Activated naive CD8-positive, alpha-beta T cell treated with anti-CD3 and anti-CD28 coated beads, Interleukin-2, amount 50 U/mL, for 24 hours (primary cell): ENCODE results near the gene NEUROG2.
"Not testable (repeated sequence)": the region's sequence is repeated elsewhere in the genome, so short reads cannot be mapped to it uniquely, and the experiment has no call there.

Source experiments
- ATAC-seq: fragments of 150-1000 bp; cut with Tn5 transposase; one replicate; pipeline ENCODE4 v1.10.0; 2021
- DNase-seq: peaks from one replicate; pipeline ENCODE4 v3.0.0; 2021
- H3K27ac Mint-ChIP-seq: one replicate; pipeline ENCODE4 v1.8.0; 2021; ENCODE audit warnings: mild to moderate bottlenecking, mixed read lengths
- H3K27me3 Mint-ChIP-seq: one replicate; pipeline ENCODE4 v1.8.0; 2021; ENCODE audit warnings: mixed read lengths
- H3K36me3 Mint-ChIP-seq: one replicate; pipeline ENCODE4 v1.8.0; 2021; ENCODE audit warnings: low read depth, mixed read lengths
- H3K4me1 Mint-ChIP-seq: one replicate; pipeline ENCODE4 v1.8.0; 2021; ENCODE audit warnings: mixed read lengths
- H3K4me3 Mint-ChIP-seq: one replicate; pipeline ENCODE4 v1.8.0; 2021; ENCODE audit warnings: mild to moderate bottlenecking, moderate library complexity, mixed read lengths
- H3K9me3 Mint-ChIP-seq: one replicate; pipeline ENCODE4 v1.8.0; 2021; ENCODE audit warnings: mixed read lengths

The NEUROG2 gene

GRCh38 chr4:112531146-112531545 lies 15.2 kb upstream of the NEUROG2 start:
- DNase-seq (no peak), ATAC-seq (no peak)
- no peak overlapping the region for H3K4me3 Mint-ChIP-seq
- peaks cover 19% of the 10 kb centered on the region for H3K27me3 Mint-ChIP-seq
- H3K9me3 Mint-ChIP-seq: no peaks in the 10 kb centered on the region
- H3K27ac Mint-ChIP-seq: no peak overlapping the region
- no peaks in the 10 kb centered on the region for H3K36me3 Mint-ChIP-seq
- no peaks in the 10 kb centered on the region for H3K4me1 Mint-ChIP-seq

DNA sequence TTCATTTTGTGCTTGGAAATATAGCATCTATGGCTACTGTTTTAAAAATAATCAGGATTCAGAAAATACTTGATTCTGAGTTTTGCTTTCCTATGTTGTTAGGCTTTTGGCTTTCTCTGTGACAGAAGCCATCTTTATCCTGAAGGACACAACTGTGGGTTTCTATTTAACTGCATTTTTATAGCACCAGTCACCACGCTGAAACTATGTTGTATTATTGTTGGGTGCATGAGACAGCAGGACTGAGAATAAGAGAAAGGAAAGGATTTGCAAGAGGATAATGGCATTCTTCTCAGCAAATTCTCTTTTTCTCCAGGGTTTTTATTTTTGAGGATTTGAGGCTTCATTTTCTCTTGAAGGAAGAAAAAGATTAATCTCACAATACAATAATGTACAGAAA lies 10.1 kb upstream of the NEUROG2 start:
- Mint-ChIP-seq H3K9me3 (no peaks in the 10 kb centered on the region), H3K36me3 (no peaks in the 10 kb centered on the region), H3K27ac (no peak overlapping the region), H3K27me3 (peaks cover 53% of the 10 kb centered on the region), H3K4me1 (peaks cover 19% of the 10 kb centered on the region), H3K4me3 (no peak overlapping the region)
- ATAC-seq (no peak), DNase-seq (no peak)

GRCh38 chr4:112523764-112524505 lies 8.0 kb upstream of the NEUROG2 start:
- ATAC-seq: peak; percentile 96
- Mint-ChIP-seq H3K27ac (no peak overlapping the region), H3K27me3 (peaks cover 70% of the 10 kb centered on the region), H3K4me1 (peaks cover 25% of the 10 kb centered on the region), H3K36me3 (no peaks in the 10 kb centered on the region), H3K4me3 (peak overlapping the region; percentile 79), H3K9me3 (peaks cover 3% of the 10 kb centered on the region)
- peak; percentile 87 for DNase-seq

DNA sequence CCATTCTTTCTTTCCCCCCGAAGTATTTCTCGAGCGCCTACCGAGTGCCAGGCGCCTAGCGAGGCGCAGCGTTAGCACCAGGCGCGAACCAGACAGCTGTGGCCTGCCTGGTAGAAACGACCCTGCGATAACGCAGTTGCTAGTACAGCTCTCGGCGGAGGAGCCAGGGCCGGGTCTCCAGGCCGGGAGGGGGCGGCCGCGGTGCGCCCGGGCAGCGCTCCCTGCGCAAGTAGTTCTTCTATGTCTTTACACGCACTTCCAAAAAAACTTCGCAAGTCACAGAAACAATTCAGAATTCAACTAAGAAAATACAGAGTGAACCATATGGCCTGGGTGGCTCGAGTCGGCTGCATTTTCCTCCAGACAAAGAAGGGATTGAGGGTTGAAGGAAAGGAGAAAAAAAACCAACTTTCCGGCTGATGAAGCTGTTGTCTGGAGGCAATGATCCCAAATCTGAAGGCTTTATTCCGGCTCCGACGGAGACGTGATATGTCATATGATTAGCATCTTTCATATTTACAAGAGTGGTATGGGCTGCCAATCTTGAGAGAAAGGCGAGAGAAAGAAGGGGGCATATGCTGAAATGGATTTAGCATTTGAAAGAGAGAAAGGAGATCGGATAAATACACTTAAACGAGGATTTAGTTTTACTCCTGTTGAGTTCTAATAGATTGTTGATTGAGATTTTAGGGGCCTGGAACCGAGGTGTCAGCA lies 7.2 kb upstream of the NEUROG2 start:
- peaks cover 3% of the 10 kb centered on the region for H3K9me3 Mint-ChIP-seq
- peak; percentile 47 for DNase-seq
- peaks cover 76% of the 10 kb centered on the region for H3K27me3 Mint-ChIP-seq
- peaks cover 26% of the 10 kb centered on the region for H3K4me1 Mint-ChIP-seq
- peak; percentile 38 for ATAC-seq
- no peak overlapping the region for H3K27ac Mint-ChIP-seq
- H3K4me3 Mint-ChIP-seq: peak overlapping the region; percentile 79
- H3K36me3 Mint-ChIP-seq: no peaks in the 10 kb centered on the region

DNA sequence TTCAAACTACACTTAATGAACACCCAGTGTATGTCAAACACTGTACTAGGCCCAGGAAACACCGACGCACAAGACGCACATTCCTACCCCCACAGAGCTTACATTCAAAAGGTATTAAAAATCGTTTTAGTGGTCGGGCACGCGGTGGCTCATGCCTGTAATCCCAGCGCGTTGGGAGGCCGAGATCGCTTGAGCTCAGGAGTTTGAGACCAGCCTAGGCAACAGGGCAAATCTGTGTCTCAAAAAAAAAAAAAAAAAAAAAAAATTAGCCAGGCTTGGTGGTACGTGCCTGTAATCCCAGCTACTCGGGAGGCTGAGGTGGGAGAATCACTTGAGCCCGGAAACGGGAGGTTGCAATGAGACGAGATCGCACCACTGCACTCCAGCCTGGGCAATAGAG lies 6.5 kb upstream of the NEUROG2 start:
- H3K36me3 Mint-ChIP-seq, DNase-seq, H3K9me3 Mint-ChIP-seq, H3K27ac Mint-ChIP-seq, ATAC-seq: not testable (repeated sequence)
- Mint-ChIP-seq H3K4me1 (peaks cover 34% of the 10 kb centered on the region), H3K27me3 (peaks cover 83% of the 10 kb centered on the region), H3K4me3 (peak overlapping the region; percentile 79)

- Mint-ChIP-seq H3K4me3 (peak overlapping the region; percentile 45), H3K27ac (peak overlapping the region; percentile 5), H3K36me3 (no peaks in the 10 kb centered on the region), H3K9me3 (peaks cover 3% of the 10 kb centered on the region), H3K27me3 (peaks cover 88% of the 10 kb centered on the region), H3K4me1 (peaks cover 42% of the 10 kb centered on the region)
- DNase-seq (no peak), ATAC-seq (no peak)
Observed at GRCh38 chr4:112521123-112522023, 5.4 kb upstream of the NEUROG2 start.

DNA sequence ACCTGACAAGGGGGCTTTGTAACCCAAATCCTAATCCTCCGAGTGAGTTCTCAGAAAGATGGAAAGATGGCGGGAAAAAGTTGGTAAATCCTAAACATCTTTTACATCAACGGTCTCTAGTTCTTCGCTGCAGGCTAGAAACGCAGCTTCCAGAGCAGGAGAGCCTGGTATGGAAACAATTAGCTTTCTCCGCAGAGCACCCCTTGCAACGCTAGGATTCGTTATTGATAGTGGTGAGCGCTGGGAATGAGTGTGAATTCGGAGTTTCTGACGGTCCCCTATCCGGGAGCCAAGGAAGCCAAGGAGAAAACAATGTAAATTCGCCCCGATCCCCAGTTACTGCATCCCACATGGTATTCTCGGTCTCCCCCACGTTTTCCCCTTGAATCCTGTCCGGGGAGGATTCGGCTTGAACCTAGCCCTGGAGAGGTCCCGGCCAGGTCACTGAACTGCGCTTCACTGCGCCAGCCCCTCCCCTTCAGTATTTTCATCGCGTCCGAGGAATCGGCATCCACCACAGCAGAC lies 4.7 kb upstream of the NEUROG2 start:
- H3K36me3 Mint-ChIP-seq: no peaks in the 10 kb centered on the region
- DNase-seq: no peak
- no peak for ATAC-seq
- H3K9me3 Mint-ChIP-seq: peaks cover 3% of the 10 kb centered on the region
- peak overlapping the region; percentile 45 for H3K4me3 Mint-ChIP-seq
- H3K27ac Mint-ChIP-seq: no peak overlapping the region
- H3K4me1 Mint-ChIP-seq: peaks cover 47% of the 10 kb centered on the region
- peaks cover 89% of the 10 kb centered on the region for H3K27me3 Mint-ChIP-seq

DNA sequence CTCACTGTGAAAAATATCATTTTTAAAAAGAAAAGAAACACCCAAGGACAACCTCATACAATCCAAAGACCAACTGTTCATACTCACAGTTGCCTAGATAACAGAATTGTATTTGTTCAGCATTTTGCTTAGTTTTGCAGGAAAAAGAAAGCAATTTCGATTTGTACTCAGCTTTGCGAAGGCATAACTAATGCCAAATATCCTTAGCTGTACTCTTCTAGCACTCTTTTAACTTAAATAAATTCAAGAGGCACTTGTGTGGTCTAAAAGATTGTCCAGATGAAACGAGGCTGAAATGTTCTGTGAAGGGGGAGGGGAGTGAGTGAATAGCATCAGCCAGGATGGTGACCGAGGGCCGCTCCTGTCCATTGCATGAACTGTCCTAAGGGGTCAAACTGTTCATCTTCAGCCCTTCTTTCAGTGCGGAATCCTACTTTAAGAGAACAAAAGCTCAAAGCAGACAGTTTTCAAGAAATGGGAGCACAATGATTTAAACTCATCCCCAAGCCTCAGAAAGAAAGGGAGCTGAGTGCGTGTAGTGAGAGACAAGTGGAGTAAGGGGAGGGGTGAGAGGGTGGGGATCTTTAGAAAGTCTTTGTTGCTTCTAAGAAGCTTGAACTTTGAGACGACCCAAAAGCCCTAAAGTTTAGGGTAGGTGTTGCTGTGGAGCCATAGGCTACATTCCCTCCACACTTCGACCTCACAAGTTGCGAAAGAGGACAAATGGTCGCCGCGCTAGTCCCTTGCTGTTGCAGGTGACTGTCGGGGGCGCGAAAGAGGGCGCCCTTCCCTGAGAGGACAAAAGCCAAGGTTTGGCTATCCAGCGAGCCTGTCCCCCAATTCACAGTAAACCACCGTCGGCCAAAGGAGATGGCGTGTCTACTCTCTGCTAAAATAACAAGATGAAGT lies 4.0 kb upstream of the NEUROG2 start:
- Mint-ChIP-seq H3K4me1 (peaks cover 50% of the 10 kb centered on the region), H3K36me3 (no peaks in the 10 kb centered on the region), H3K9me3 (peaks cover 3% of the 10 kb centered on the region), H3K4me3 (no peak overlapping the region), H3K27ac (no peak overlapping the region), H3K27me3 (peaks cover 87% of the 10 kb centered on the region)
- DNase-seq: peak; percentile 14
- no peak for ATAC-seq

- peaks cover 58% of the 10 kb centered on the region for H3K4me1 Mint-ChIP-seq
Observed at GRCh38 chr4:112518675-112519074, 2.7 kb upstream of the NEUROG2 start.

GRCh38 chr4:112517911-112518310 lies 1.9 kb upstream of the NEUROG2 start:
- Mint-ChIP-seq H3K36me3 (no peaks in the 10 kb centered on the region), H3K27me3 (peaks cover 91% of the 10 kb centered on the region), H3K4me1 (peaks cover 52% of the 10 kb centered on the region), H3K27ac (no peak overlapping the region), H3K9me3 (peaks cover 3% of the 10 kb centered on the region), H3K4me3 (peak overlapping the region; percentile 63)
- ATAC-seq: no peak
- no peak for DNase-seq

More at GRCh38 chr4:112518675-112519074, 2.7 kb upstream of the NEUROG2 start:
- DNase-seq (no peak), ATAC-seq (no peak)
- no peak overlapping the region for H3K27ac Mint-ChIP-seq
- H3K27me3 Mint-ChIP-seq: peaks cover 92% of the 10 kb centered on the region
- H3K4me3 Mint-ChIP-seq: no peak overlapping the region
- no peaks in the 10 kb centered on the region for H3K36me3 Mint-ChIP-seq
- peaks cover 3% of the 10 kb centered on the region for H3K9me3 Mint-ChIP-seq

DNA sequence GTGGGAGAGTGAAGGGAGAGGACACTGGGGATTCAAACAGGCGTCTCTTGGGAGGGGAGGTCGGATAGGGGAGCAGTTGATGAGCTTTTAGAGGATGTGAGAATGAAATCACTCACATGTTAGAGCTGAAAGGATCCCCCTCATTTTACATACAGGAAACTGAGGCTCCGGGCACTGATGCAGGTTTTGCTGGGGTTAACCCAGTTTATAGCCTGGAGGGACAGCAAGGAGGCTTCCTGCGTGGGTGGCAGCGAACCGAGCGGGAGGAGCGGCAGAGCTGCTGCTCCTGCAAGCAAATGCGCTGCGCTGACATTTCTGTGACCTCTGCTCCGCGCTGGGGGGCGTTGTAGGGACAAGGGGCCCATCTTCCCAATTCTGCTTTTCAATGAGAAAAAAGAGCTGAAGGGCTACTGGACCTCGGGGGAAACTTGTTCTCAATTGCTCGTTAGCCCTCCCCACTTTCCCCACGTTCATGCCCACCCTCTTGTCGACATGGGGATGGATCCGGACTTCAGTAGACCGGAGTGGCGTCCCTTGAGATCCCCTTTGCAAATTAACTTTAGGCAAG lies 1.2 kb upstream of the NEUROG2 start:
- H3K4me3 Mint-ChIP-seq: peak overlapping the region; percentile 63
- peaks cover 3% of the 10 kb centered on the region for H3K9me3 Mint-ChIP-seq
- peaks cover 45% of the 10 kb centered on the region for H3K4me1 Mint-ChIP-seq
- peaks cover 92% of the 10 kb centered on the region for H3K27me3 Mint-ChIP-seq
- no peaks in the 10 kb centered on the region for H3K36me3 Mint-ChIP-seq
- DNase-seq (peak; percentile 44), ATAC-seq (no peak)
- H3K27ac Mint-ChIP-seq: no peak overlapping the region

- peaks cover 92% of the 10 kb centered on the region for H3K27me3 Mint-ChIP-seq
- DNase-seq: peak; percentile 11
- H3K4me1 Mint-ChIP-seq: peaks cover 46% of the 10 kb centered on the region
- H3K4me3 Mint-ChIP-seq: peak overlapping the region; percentile 84
- H3K36me3 Mint-ChIP-seq: peaks cover 3% of the 10 kb centered on the region
- peaks cover 6% of the 10 kb centered on the region for H3K9me3 Mint-ChIP-seq
- no peak for ATAC-seq
- no peak overlapping the region for H3K27ac Mint-ChIP-seq
Observed at GRCh38 chr4:112516471-112517066, 589 bp upstream of the NEUROG2 start.
